GM21390 (cell line): ENCODE data around the gene RAB22A.

Experiments
- ATAC-seq: cut with Tn5 transposase; IDR thresholded peaks from one replicate; pipeline ENCODE4 v1.9.1; 2021; ENCODE audit not compliant: unreplicated experiment

RAB22A gene

DNA sequence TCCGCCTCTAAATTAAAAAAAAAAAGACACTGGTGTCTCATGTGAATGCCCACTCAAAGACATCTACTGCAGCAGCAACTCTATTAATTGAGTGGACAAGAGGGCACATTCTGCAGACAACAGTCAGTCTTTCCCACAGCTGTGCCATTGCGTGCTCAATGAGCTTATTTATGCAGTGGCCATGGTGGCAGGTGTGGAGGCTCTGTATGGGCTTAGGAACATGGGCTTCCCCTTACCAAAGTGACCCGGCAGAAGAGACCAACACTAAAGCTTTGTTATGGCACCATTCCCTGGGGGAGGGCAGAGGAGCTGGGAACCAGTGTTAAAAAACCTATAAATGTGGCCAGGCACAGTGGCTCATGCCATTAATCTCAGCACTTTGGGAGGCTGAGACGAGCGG is 75.3 kb downstream of the RAB22A start:
- no peak for ATAC-seq

DNA sequence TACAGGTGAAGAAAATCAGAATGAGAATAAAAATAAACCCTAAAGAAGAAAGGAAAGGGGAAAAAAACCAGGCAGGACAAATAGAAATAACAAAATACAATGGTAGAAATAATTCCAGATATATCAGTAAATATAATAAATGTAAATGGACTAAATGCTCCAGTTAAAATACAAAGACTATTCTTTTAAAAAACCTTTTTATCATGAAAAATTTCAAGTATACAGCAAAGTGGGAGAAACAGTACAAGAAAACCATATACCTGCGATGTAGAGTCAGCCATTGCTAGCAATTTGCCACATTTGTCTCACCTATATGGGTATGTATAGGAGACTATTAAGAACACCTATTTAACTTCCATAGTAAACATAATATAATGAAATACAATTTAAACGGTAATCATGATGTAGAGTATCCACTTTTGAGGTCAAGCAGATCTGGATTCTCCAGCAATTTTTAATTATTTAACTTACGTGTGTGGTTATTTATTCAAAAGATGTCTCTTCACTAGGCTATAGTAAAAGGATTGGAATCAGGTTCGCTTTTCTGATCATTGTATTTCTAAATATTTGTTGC is 78.6 kb downstream of the RAB22A start:
- no peak for ATAC-seq

DNA sequence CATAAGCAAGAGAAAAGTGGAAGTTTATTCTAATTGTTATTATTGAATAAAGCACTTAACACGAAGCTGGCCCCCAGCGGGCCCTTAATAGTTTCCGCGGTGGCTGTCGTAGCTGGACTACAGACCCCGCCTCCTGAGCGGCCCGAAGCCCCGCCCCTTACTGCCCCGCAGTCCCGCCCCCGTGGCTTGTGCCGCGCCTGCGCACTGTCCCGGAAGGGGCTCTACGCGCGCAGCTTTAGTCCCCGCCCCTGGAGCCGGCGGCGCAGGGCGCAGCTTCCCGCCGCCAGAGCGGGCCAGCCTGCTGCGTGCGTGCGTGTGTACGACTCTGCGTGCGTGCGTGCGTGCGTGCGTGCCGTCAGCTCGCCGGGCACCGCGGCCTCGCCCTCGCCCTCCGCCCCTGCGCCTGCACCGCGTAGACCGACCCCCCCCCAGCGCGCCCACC is 79.4 kb downstream of the RAB22A start, which contains the start of gene VAPB:
Gene VAPB, plus strand, starts transcription at position 348 of the 442 bp plus-strand sequence. CDS start 231 bp downstream, outside the sequence.
- ATAC-seq = peak; percentile 96

DNA sequence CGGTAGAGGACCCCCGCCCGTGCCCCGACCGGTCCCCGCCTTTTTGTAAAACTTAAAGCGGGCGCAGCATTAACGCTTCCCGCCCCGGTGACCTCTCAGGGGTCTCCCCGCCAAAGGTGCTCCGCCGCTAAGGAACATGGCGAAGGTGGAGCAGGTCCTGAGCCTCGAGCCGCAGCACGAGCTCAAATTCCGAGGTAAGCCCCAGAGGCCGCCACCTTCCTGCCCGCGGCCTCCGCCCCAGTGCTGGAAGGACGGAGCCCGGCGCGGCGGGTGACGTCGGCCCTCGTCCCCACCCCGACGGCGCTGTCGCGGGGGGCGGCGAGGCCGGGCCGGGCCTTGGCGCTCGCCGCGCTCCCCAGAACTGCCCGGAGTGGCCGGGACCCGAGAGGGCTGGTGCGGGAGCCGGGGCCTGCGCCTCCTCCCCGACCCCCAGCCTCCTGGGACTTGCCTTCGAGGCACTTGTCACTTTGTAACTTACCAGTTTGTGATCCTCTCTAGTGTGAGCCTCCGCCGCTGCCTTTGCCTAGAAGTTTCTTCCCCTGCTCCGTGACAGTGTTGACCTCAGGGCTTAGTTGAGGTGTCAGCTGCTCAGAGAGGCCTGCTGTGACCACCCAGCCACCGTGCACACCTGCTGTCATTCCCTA is 79.9 kb downstream of the RAB22A start:
- ATAC-seq = peak; percentile 30

DNA sequence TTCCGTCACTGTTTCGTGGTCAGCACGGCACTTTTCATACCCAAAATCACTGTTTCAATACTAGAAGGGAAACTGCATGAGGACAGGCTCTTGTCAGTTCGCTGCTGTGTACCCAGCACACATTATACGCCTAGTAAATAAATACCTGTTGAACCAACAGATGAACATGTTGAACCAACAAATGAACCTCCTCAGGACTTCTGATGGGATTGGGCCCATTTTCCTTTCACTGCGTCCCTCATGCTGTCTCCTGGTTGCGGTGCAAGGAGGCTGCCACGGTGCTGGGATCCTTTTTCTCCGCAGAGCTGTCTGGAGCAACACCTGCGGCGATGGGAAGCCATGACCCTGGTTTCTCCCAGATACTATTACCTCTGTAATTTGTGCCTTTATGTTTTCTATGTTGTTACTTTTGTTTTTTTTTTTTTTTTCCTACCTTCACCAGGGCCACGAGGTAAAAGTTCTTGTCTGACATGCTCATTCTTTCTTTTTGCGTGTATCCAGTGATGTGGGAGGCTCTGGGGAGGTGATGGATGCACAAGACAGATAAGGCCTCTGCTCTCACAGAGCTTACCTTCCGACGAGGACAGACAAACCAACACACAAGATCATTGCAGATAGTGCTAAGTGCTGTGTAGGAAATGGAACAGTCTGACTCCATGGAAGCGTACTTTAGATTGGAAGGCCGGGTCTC is 80.6 kb downstream of the RAB22A start:
- no peak for ATAC-seq

DNA sequence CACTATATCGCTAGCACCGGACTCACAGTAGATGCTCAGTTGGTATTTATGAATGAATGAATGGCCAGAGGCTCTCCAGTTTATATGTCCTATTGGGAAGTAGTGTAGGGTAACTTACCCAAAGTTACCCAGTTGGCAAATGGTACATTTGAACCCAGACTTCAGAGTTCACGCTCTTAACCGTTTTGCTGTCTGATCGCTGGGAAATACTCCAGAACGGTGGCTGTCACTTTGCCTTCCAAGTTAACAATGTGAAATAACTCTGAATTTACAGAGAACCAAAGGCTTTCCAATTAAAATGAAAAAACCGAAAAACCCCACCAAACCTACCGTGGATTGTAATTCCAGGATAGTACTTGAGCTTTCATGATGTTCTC is 81.1 kb downstream of the RAB22A start:
- ATAC-seq = no peak

DNA sequence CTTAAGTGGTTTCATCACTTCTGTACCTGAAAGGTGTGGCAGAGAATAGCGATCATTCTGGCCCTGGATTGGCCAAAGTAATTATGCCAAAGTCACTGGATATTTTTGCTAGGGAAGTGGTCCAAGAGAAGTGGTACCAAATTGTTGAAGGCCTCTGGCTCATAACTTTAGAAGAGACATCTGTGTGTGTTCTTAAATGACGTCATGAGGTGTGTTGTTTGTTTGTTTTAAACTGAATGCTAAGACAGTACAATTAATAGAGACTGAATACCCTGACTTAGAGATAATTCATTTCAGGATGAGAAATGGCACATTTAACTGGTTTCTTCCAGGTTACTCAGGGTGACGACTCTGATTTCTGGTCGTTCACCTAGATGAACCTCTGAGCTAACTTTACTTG is 82.8 kb downstream of the RAB22A start:
- no peak for ATAC-seq

DNA sequence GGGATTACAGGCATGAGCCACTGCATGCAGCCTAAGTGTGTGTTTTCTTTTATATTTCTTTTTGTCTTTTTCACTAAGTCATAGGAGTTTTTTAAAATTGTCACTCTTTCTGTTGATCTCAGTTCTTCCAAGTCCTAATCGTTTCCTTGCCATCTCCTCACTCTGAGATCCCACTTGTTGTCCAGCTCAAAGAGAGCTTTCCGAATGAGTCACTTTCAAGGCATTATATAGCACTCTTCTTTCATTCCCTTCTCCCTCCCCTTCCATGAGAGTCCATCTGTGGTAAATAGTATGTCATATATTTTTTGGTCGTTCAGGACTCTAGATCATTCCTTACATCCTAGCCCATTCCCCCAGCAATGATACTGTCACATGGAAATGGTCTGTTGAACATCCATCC is 83.8 kb downstream of the RAB22A start:
- no peak for ATAC-seq

DNA sequence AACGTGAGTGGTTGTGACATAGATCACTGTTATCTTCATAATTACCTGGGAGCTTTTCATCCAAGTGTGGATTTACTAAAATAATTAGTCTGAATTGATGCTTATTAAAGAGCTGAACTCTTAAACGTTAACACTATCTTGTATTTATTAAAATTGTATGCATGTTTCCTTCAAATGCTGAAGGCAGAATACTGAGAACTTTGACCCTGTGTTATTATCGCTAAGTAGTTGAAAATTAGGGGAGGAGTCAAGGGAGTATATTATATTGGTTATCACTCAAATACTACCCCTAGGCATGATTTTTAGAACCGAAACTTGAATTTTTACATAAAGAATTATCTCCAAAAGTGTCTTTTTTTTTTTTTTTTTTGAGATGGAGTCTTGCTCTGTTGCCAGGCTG is 85.3 kb downstream of the RAB22A start:
- ATAC-seq = no peak

DNA sequence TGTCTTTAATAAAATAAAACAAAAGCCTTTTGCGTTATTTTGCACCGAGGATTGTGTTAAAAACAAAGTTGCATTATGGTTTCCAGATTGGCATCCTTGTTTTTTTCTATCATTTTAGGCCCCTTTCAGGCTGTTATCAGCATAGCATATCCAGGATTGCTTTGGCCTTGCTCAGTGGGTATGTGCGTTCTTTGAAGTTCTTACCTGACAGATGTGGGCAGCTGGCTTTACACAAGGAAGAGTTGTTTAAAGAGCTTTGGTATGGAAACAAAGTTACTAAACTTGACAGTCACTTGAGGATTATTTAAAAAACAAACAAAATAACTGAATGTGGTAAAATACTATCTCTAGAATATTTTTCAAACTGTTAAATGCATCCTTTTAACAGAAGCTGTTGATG is 86.1 kb downstream of the RAB22A start:
- no peak for ATAC-seq

DNA sequence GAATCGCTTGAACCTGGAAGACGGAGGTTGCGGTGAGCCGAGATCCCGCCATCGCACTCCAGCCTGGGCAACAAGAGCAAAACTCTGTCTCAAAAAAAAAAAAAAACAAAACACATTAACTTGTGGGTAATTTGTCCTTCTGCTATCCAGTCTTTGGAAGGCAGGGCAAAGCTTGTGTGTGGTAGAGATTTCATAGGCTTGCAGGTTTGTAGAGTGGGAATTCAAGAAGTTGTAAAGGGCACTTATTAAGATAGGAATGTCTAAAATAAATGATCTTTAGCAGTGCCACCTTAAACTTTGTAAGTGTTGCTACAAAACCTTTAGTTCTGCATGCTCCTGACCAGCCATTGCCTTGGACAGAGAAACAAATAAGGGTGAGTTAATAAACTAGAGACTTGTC is 87.9 kb downstream of the RAB22A start:
- no peak for ATAC-seq

DNA sequence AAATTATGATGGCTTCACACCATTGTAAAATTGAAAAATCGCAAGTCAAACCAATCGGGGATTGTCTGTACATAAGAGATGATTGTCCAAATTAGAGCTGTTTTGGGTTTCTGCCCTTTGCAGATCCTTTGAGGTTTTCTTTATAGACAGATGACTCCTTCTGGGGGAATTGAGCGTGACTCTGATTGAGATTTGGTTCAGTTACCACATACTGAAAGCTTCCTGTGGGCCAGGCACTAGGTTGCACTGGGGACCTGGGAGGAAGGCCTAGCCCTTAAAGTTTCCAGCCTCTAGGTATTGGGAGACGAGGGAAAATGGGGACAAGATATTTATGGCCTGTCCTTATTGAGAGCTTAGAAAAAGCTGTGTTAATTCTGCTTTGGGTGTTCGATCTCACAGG is 88.7 kb downstream of the RAB22A start:
- ATAC-seq = no peak

DNA sequence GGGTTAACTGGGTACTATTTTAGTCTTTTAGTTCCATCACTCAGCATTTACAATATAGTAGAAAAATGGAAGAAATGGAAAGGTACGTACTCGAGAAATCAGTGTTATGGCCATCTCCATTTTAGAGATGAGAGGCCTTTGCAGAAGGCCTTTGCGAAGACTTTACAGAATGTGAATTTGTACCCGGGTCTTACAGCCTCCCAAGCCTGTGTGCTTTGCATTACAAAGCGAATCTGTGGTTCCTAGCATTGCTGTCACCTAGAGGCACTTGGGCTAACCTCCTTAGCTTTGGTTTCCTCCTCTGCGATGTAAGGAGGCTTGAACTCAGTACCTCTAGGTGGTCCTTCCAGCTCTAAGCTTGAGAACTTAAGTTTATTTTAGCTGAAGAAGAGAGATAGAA is 90.4 kb downstream of the RAB22A start:
- no peak for ATAC-seq

DNA sequence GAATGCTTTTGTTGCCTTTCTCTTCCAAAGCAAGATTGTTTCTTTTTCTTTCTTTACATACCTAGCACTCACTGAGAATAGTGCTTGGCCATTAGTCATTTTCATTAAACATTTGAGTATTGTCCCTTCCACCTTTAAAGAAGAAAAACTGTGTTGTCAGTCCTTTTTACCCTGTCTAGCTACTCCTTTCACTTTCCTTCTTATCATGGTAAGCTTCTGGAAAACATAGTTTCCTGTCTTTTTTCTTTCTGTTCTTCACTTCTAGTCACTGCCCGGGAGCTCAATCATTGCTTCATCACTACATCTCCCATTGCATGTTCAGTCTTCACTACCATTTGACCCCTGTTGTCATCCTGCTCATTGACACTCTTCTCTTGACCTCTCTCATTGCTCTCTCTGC is 91.6 kb downstream of the RAB22A start:
- no peak for ATAC-seq

DNA sequence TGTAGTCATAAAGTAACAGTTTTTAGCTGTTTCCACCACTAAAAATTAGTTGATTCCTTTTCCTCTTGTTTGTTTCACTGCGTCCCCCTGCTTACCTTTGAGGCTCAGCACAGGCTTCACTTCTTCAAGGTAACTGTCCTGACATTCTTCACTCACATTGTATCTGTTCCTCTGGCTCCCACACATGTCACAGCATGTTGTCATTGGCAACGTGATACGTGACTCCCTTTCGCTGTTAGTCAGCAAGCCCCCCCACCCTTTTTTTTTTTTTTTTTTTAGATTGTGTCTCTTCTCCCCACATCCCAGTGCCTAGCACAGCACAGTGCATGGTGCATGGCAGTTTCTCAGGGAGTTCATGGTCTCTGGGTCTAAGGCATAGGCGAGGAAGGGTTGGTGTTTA is 92.8 kb downstream of the RAB22A start:
- ATAC-seq = no peak

DNA sequence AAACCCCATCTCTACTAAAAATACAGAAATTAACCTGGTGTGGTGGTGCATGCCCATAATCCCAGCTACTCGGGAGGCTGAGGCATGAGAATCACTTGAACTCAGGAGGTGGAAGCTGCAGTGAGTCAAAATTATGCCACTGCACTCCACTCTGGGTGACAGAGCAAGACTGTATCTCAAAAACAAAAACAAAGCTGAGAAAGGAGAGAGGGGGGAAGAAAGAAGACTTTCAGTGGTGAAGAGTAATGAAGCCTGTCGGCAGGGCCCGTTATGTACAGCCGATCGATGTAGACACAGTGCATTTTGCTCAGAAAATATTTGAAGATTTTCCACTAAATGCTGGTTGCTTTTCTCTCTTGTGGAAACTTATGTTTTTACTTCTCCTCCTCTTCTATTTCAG is 93.3 kb downstream of the RAB22A start:
- peak; percentile 66 for ATAC-seq

DNA sequence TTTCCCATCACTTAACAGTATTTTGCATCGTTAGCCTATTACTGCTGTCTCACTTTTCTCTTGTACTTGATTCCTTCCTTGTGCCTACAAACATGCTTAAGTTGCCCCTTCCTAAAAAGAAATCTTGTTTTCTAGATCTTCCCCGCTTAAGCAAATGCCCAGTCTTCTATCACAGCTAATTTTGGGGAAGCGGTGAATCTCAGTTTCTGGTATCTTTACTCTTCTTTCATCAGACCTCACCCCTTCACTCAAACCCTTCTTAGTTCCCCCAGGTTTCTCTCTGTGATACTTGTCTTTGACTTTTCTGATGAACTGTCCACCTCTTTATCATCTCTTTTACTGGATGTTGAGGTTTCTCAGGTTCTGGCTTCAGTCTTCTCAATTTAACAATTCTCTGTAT is 93.8 kb downstream of the RAB22A start:
- no peak for ATAC-seq

DNA sequence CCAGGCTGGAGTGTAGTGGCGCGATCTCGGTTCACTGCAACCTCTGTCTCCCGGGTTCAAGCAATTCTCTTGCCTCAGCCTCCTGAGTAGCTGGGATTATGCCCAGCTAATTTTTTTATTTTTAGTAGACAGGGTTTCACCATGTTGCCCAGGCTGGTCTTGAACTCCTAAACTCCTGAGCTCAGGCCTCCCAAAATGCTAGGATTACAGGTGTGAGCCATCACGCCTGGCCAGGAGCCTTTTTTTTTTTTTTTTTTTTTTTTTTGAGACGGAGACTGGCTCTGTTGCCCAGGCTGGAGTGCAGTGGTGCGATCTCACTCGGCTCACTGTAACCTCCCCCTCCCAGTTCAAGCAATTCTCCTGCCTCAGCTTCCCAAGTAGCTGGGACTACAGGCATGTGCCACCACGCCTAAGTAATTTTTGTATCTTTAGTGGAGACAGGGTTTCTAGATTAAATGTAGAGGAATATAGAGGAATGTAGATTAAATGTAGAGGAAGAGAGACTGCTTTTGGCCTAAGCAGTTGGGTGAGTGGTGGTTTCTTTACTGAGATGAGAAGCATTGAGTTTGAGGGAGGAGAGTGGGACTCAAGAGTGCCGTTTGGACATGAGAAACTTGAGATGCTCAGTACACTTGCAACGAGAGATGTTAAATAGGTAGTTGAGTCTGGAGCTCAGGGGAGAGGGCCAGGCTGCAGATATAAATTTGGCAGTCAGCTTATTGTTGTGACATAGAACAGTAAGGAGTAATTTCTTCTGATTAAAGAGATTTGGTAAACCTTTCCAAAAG is 96.2 kb downstream of the RAB22A start:
- no peak for ATAC-seq

DNA sequence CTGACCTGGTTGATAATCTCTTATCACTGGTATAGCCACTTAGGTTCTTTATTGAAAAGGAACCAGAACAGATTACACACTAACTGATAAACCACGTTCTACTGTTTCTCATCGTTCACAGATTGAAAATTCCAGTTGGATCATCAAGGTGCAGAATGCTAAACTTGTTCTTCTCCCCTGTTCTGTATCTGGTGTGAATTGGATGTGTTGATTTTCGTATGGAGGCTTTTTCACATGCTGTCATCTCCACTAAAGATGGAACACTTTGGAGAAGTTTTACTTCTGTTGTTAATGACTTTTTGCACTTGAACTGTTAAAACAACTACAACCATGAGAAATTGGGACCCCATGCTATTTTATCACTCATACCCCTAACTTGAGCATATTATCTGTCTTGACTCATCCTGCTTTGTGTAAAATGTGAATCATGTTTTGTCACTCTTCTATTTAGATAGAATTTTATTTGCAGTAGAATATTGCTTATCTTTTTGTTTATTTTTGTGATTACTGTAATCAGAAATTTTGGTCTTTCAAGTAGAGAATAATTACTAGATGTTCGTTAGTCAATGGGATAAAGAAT is 97.0 kb downstream of the RAB22A start:
- no peak for ATAC-seq

DNA sequence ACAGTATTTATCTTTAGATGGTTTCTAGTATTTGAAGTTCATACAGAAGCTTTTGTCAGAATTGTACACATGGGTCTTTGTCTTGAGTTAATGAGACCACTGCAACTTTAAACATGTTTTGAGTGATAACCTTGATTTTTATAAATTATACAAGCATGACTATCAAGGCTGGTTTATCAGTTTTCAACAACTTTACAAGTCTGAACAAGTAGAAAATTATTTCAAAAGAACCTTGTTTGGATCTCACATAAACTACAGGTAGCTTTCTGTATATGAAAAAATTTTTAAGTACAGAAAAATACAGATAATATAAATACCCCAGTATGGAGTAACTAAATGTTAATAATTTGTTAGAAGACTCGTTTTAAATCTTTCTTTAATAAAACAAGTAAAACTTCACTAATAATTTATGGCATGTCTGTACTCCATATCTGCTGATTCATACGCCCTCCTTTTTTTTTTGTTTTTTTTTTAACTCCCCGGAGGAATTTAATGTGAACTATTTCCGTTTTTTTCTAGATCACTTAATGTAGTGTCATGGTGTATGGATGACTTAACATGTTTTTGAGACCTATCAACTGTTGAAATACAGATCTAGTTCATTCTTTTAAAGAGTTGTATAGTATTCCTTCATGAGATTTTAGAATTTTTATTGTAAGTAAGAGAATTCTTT is 97.8 kb downstream of the RAB22A start:
- no peak for ATAC-seq
